ENCODE data around the gene OTUD6A.
"Not testable (repeated sequence)": the region's sequence is repeated elsewhere in the genome, so short reads cannot be mapped to it uniquely, and the experiment has no call there.

Gene OTUD6A

DNA sequence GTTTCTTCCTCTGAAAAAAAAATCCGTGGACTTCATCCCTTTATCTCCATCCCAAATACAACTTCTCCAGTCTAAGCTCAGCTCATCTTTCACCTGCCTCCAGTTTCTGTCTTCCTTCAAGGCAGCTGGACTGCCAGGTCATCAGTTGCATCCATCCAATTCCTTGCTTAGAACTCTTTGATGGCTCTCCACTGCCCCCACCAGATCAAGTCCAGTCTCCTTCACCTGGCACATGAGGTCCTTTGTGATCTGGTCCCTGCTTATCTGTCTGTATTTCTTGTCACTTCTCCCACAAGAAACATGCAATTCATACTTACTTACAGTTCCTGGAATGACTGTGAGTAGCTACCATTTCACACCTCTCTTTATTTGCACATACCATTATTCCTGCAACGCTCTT, 33.8 kb downstream of the OTUD6A start:
- Histone ChIP-seq H3K79me2 (ENCODE audit: insufficient read depth, low read length) (no peaks in the 10 kb centered on the region), H3K9ac (ENCODE audit: low read depth, low read length) (no peak overlapping the region), H3K9me3 (ENCODE audit: insufficient read depth, low read length, severe bottlenecking) (no peaks in the 10 kb centered on the region), H3K36me3 (ENCODE audit: insufficient read depth, low read length) (no peaks in the 10 kb centered on the region), H3K4me3 (ENCODE audit: low read depth in 1 of 2, low read length in 2 of 2) (no peak overlapping the region), H3K27ac (ENCODE audit: low read length) (no peak overlapping the region), H3K27me3 (ENCODE audit: insufficient read depth, low read length, poor library complexity) (no peaks in the 10 kb centered on the region), H3K4me1 (ENCODE audit: insufficient read depth, low read length) (no peaks in the 10 kb centered on the region), H3K4me2 (ENCODE audit: insufficient read depth, low read length) (no peak overlapping the region), H4K20me1 (ENCODE audit: insufficient read depth, low read length) (no peaks in the 10 kb centered on the region), H2AFZ (ENCODE audit: low read depth, low read length) (no peak overlapping the region)
- ATAC-seq (ENCODE audit: insufficient read depth, low read depth), result no peak
- TF ChIP-seq, protein P1, sequence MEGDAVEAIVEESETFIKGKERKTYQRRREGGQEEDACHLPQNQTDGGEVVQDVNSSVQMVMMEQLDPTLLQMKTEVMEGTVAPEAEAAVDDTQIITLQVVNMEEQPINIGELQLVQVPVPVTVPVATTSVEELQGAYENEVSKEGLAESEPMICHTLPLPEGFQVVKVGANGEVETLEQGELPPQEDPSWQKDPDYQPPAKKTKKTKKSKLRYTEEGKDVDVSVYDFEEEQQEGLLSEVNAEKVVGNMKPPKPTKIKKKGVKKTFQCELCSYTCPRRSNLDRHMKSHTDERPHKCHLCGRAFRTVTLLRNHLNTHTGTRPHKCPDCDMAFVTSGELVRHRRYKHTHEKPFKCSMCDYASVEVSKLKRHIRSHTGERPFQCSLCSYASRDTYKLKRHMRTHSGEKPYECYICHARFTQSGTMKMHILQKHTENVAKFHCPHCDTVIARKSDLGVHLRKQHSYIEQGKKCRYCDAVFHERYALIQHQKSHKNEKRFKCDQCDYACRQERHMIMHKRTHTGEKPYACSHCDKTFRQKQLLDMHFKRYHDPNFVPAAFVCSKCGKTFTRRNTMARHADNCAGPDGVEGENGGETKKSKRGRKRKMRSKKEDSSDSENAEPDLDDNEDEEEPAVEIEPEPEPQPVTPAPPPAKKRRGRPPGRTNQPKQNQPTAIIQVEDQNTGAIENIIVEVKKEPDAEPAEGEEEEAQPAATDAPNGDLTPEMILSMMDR (IDR thresholded peaks at IDR 0.05; ENCODE audit: borderline replicate concordance, extremely low read depth, low read length, poor library complexity, severe bottlenecking), result no peak
- TF ChIP-seq EZH2 (IDR thresholded peaks at IDR 0.05; ENCODE audit: borderline replicate concordance, low read depth, low read length, severe bottlenecking), result no peak
- DNase-seq, result no peak

DNA sequence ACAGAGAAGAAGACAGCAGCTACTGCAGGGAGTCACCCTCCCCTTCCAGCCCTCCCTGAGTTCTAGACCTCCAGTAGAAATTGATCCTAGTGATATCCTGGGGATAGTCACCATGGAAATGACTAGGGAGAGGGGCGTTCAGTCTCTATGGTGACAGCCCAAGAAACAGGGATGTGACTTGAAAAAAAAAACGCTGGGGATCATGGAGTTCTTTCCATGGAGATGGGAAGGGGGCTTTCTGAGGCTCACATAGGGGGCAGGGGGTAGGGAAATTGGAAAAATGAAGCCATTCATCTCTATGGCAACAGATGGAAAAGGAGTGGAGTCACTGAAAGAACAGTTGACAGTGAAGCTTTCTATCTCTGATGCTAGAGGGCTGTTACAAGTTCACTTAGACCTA, 43.0 kb downstream of the OTUD6A start:
- Histone ChIP-seq H3K9me3 (ENCODE audit: insufficient read depth, low read length, severe bottlenecking) (no peaks in the 10 kb centered on the region), H3K27me3 (ENCODE audit: insufficient read depth, low read length, poor library complexity) (no peaks in the 10 kb centered on the region), H3K4me3 (ENCODE audit: low read depth in 1 of 2, low read length in 2 of 2) (no peak overlapping the region), H3K79me2 (ENCODE audit: insufficient read depth, low read length) (no peaks in the 10 kb centered on the region), H4K20me1 (ENCODE audit: insufficient read depth, low read length) (no peaks in the 10 kb centered on the region), H3K36me3 (ENCODE audit: insufficient read depth, low read length) (no peaks in the 10 kb centered on the region), H3K9ac (ENCODE audit: low read depth, low read length) (no peak overlapping the region), H3K4me1 (ENCODE audit: insufficient read depth, low read length) (no peaks in the 10 kb centered on the region), H3K27ac (ENCODE audit: low read length) (no peak overlapping the region), H3K4me2 (ENCODE audit: insufficient read depth, low read length) (no peak overlapping the region), H2AFZ (ENCODE audit: low read depth, low read length) (no peak overlapping the region)
- ATAC-seq (ENCODE audit: insufficient read depth, low read depth) (no peak), DNase-seq (no peak)
- TF ChIP-seq EZH2 (IDR thresholded peaks at IDR 0.05; ENCODE audit: borderline replicate concordance, low read depth, low read length, severe bottlenecking), result no peak
- TF ChIP-seq, protein P1 (IDR thresholded peaks at IDR 0.05; ENCODE audit: borderline replicate concordance, extremely low read depth, low read length, poor library complexity, severe bottlenecking), result no peak

DNA sequence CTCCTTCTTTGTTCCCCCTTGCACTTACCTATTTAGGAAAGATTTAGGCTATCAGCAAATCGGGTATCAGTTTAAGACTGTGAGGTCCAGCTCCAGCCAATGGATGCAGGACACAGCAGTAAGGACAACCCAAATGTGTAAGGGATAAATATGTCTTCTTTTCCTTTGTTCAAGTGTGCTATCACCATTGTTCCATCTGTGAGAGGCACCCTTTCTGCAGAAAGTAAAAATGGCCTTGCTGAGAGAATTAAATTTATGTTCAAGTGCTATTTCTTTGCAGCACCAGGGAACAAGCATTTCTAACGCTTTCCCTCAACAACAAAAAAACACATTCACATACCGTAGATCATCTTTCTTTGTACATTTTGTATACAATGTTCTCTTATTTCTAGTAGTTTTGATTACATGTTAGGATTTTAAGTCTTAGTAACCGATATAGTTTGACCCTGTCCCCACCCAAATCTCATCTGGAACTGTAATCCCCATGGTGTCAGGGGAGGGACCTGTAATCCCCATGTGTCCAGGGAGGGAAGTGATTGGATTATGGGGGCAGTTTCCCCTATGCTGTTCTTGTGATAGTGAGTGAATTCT, 49.3 kb downstream of the OTUD6A start:
- not testable (repeated sequence) for H3K4me2 ChIP-seq (ENCODE audit: insufficient read depth, low read length); DNase-seq; H3K4me1 ChIP-seq (ENCODE audit: insufficient read depth, low read length); H3K4me3 ChIP-seq (ENCODE audit: low read depth in 1 of 2, low read length in 2 of 2); H2AFZ ChIP-seq (ENCODE audit: low read depth, low read length); H3K9me3 ChIP-seq (ENCODE audit: insufficient read depth, low read length, severe bottlenecking); H3K27me3 ChIP-seq (ENCODE audit: insufficient read depth, low read length, poor library complexity); H3K27ac ChIP-seq (ENCODE audit: low read length); H3K79me2 ChIP-seq (ENCODE audit: insufficient read depth, low read length); H3K9ac ChIP-seq (ENCODE audit: low read depth, low read length); H3K36me3 ChIP-seq (ENCODE audit: insufficient read depth, low read length); H4K20me1 ChIP-seq (ENCODE audit: insufficient read depth, low read length); ATAC-seq (ENCODE audit: insufficient read depth, low read depth)

Data from DND-41 (cell line).